SIG-M5 treated with dmso at 0.1 percent for 504 hours (cell line): ENCODE data around the gene SLC23A3.
"Not testable (repeated sequence)": the region's sequence is repeated elsewhere in the genome, so short reads cannot be mapped to it uniquely, and the experiment has no call there.

Source experiments
- DNase-seq: peaks from one replicate; lab custom pipeline; 2025; ENCODE audit not compliant: unreplicated experiment; lab: John Stamatoyannopoulos, UW

The SLC23A3 gene

GRCh38 chr2:219205981-219206327 lies 36.1 kb upstream of the SLC23A3 start:
- no peak for DNase-seq

GRCh38 chr2:219205165-219205538 lies 35.3 kb upstream of the SLC23A3 start:
- DNase-seq, result no peak

- no peak for DNase-seq
These were observed 34.8 kb upstream of the SLC23A3 start for GRCh38 chr2:219204425-219205164.

GRCh38 chr2:219201331-219201730 lies 31.5 kb upstream of the SLC23A3 start:
- not testable (repeated sequence) for DNase-seq

GRCh38 chr2:219200502-219201326 lies 30.9 kb upstream of the SLC23A3 start:
- DNase-seq, result not testable (repeated sequence)

- no peak for DNase-seq
These were observed 29.8 kb upstream of the SLC23A3 start for GRCh38 chr2:219199470-219200211.

GRCh38 chr2:219198974-219199373 lies 29.1 kb upstream of the SLC23A3 start:
- DNase-seq, result no peak

GRCh38 chr2:219197388-219197787 lies 27.6 kb upstream of the SLC23A3 start:
- DNase-seq, result no peak

- no peak for DNase-seq
These were observed 17.1 kb upstream of the SLC23A3 start for GRCh38 chr2:219186754-219187456.

- no peak for DNase-seq
These were observed 14.3 kb upstream of the SLC23A3 start for GRCh38 chr2:219184121-219184520.

- no peak for DNase-seq
These were observed 13.4 kb upstream of the SLC23A3 start for GRCh38 chr2:219183151-219183772.

- no peak for DNase-seq
These were observed 12.7 kb upstream of the SLC23A3 start for GRCh38 chr2:219182331-219183150.

- no peak for DNase-seq
These were observed 11.7 kb upstream of the SLC23A3 start for GRCh38 chr2:219181531-219181930.

- DNase-seq, result no peak
These were observed 11.1 kb upstream of the SLC23A3 start for GRCh38 chr2:219180961-219181360.

- no peak for DNase-seq
These were observed 10.0 kb upstream of the SLC23A3 start for GRCh38 chr2:219179601-219180465.

- peak; percentile 38 for DNase-seq
These were observed 8.7 kb upstream of the SLC23A3 start for GRCh38 chr2:219178377-219179175.

GRCh38 chr2:219177552-219178376 lies 7.9 kb upstream of the SLC23A3 start, which contains the start of gene RETREG2:
Gene RETREG2, plus strand, starts transcription at chr2:219178275. Its CDS starts 78 bp downstream, at chr2:219178353.
- peak; percentile 85 for DNase-seq
